ENCODE data around the gene ZBTB42. TPM values are rescaled to one million over a fixed set of nuclear protein-coding genes. Genes with fewer than 3 reads are reported as not detected.

Gene ZBTB42
- polyA plus RNA-seq, 1 donor (not counting 4 experiments of a cell fraction or from before 2014, with no cell fraction given): 0.50 TPM

- no peaks in the 10 kb centered on the region for H4K20me1 ChIP-seq (ENCODE audit: control insufficient read depth, extremely low read depth, insufficient read depth, low read length)
- FAIRE-seq: no peak
- no peaks in the 10 kb centered on the region for H3K4me1 ChIP-seq (ENCODE audit: control insufficient read depth, extremely low read depth, insufficient read depth, low read length)
- no peaks in the 10 kb centered on the region for H3K79me2 ChIP-seq (ENCODE audit: control insufficient read depth, insufficient read depth, low read length)
- H2AFZ ChIP-seq (ENCODE audit: control insufficient read depth, low read length): no peak overlapping the region
- H3K27ac ChIP-seq (ENCODE audit: control insufficient read depth, insufficient read depth, low read length): no peak overlapping the region
- no peak overlapping the region for H3K4me3 ChIP-seq (ENCODE audit: control insufficient read depth in 2 of 3, extremely low read depth in 1 of 3, insufficient read depth in 2 of 3, low read depth in 1 of 3, low read length in 3 of 3)
- no peaks in the 10 kb centered on the region for H3K9me3 ChIP-seq (ENCODE audit: control insufficient read depth, low read depth, low read length)
- H3K4me2 ChIP-seq (ENCODE audit: control insufficient read depth, extremely low read depth, insufficient read depth, low read depth, low read length): no peak overlapping the region
- dilution Hi-C loops (cut with MboI; ENCODE audit: extremely low pct_ligation_motif_present, low sequenced_read_pairs): no loop called here
- no peaks in the 10 kb centered on the region for H3K27me3 ChIP-seq (ENCODE audit: control insufficient read depth, extremely low read depth, insufficient read depth, low read length)
- no peak for TF ChIP-seq CTCF (optimal IDR thresholded peaks at IDR 0.05 in 1 of 3, IDR thresholded peaks at IDR 0.05 in 1 of 3, conservative IDR thresholded peaks at IDR 0.05 in 1 of 3; ENCODE audit: extremely low read depth in 1 of 3, insufficient read depth in 2 of 3, low read length in 3 of 3)
- no peak for TF ChIP-seq EZH2 (IDR thresholded peaks at IDR 0.05; ENCODE audit: low read length)
- DNase-seq (ENCODE audit: low read depth, low spot score): no peak
- no peak overlapping the region for H3K9ac ChIP-seq (ENCODE audit: control insufficient read depth, extremely low read depth, insufficient read depth, low read length)
- peaks cover 16 to 20% of the 10 kb centered on the region in 2 experiments for H3K36me3 ChIP-seq (ENCODE audit: control insufficient read depth in 2 of 2, extremely low read depth in 1 of 2, insufficient read depth in 2 of 2, low read length in 2 of 2)
- no peaks in the 10 kb centered on the region for H3K9me1 ChIP-seq (ENCODE audit: control insufficient read depth, extremely low read depth, insufficient read depth, low read length)
Measured at GRCh38 chr14:104769324-104770071, 31.4 kb upstream of the ZBTB42 start.

- DNase-seq (ENCODE audit: low read depth, low spot score): no peak
- H3K79me2 ChIP-seq (ENCODE audit: control insufficient read depth, insufficient read depth, low read length): no peaks in the 10 kb centered on the region
- no peak overlapping the region for H2AFZ ChIP-seq (ENCODE audit: control insufficient read depth, low read length)
- TF ChIP-seq CTCF (optimal IDR thresholded peaks at IDR 0.05 in 1 of 3, IDR thresholded peaks at IDR 0.05 in 1 of 3, conservative IDR thresholded peaks at IDR 0.05 in 1 of 3; ENCODE audit: extremely low read depth in 1 of 3, insufficient read depth in 2 of 3, low read length in 3 of 3) (no peak), EZH2 (IDR thresholded peaks at IDR 0.05; ENCODE audit: low read length) (no peak)
- no peaks in the 10 kb centered on the region for H3K9me1 ChIP-seq (ENCODE audit: control insufficient read depth, extremely low read depth, insufficient read depth, low read length)
- no peaks in the 10 kb centered on the region for H3K4me1 ChIP-seq (ENCODE audit: control insufficient read depth, extremely low read depth, insufficient read depth, low read length)
- dilution Hi-C loops (cut with MboI; ENCODE audit: extremely low pct_ligation_motif_present, low sequenced_read_pairs): no loop called here
- H3K27ac ChIP-seq (ENCODE audit: control insufficient read depth, insufficient read depth, low read length): no peak overlapping the region
- H3K4me2 ChIP-seq (ENCODE audit: control insufficient read depth, extremely low read depth, insufficient read depth, low read depth, low read length): no peak overlapping the region
- no peaks in the 10 kb centered on the region for H3K27me3 ChIP-seq (ENCODE audit: control insufficient read depth, extremely low read depth, insufficient read depth, low read length)
- no peaks in the 10 kb centered on the region for H3K9me3 ChIP-seq (ENCODE audit: control insufficient read depth, low read depth, low read length)
- no peaks in the 10 kb centered on the region for H4K20me1 ChIP-seq (ENCODE audit: control insufficient read depth, extremely low read depth, insufficient read depth, low read length)
- FAIRE-seq: no peak
- peaks cover 19 to 20% of the 10 kb centered on the region in 2 experiments for H3K36me3 ChIP-seq (ENCODE audit: control insufficient read depth in 2 of 2, extremely low read depth in 1 of 2, insufficient read depth in 2 of 2, low read length in 2 of 2)
- H3K9ac ChIP-seq (ENCODE audit: control insufficient read depth, extremely low read depth, insufficient read depth, low read length): no peak overlapping the region
- no peak overlapping the region for H3K4me3 ChIP-seq (ENCODE audit: control insufficient read depth in 2 of 3, extremely low read depth in 1 of 3, insufficient read depth in 2 of 3, low read depth in 1 of 3, low read length in 3 of 3)
Measured at GRCh38 chr14:104770072-104770579, 30.8 kb upstream of the ZBTB42 start.
